ENCODE measurements around the gene RORC.

- TF ChIP-seq CTCF (conservative IDR thresholded peaks at IDR 0.05 in 1 of 2, IDR thresholded peaks at IDR 0.05 in 1 of 2; ENCODE audit: extremely low read depth in 1 of 2, insufficient read depth in 1 of 2, low read depth in 1 of 2, low read length in 2 of 2) (no peak), EZH2 (IDR thresholded peaks at IDR 0.05; ENCODE audit: borderline replicate concordance, low read length) (no peak)
These were observed 18.2 kb downstream of the RORC start for GRCh38 chr1:151813271-151813977.
